ENCODE data around the gene LRRIQ3.

GRCh38 chr1:74215229-74215628 is 17.3 kb upstream of the LRRIQ3 start:
- TF ChIP-seq, protein P1, sequence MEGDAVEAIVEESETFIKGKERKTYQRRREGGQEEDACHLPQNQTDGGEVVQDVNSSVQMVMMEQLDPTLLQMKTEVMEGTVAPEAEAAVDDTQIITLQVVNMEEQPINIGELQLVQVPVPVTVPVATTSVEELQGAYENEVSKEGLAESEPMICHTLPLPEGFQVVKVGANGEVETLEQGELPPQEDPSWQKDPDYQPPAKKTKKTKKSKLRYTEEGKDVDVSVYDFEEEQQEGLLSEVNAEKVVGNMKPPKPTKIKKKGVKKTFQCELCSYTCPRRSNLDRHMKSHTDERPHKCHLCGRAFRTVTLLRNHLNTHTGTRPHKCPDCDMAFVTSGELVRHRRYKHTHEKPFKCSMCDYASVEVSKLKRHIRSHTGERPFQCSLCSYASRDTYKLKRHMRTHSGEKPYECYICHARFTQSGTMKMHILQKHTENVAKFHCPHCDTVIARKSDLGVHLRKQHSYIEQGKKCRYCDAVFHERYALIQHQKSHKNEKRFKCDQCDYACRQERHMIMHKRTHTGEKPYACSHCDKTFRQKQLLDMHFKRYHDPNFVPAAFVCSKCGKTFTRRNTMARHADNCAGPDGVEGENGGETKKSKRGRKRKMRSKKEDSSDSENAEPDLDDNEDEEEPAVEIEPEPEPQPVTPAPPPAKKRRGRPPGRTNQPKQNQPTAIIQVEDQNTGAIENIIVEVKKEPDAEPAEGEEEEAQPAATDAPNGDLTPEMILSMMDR (IDR thresholded peaks at IDR 0.05) = no peak
- TF ChIP-seq POLR2A (IDR thresholded peaks at IDR 0.05; ENCODE audit: low read depth) (no peak), POLR2AphosphoS5 (IDR thresholded peaks at IDR 0.05) (no peak), EP300 (IDR thresholded peaks at IDR 0.05) (no peak)
